Vagina (tissue), 2 donors: ENCODE results near the gene ETNK2. TPM values are rescaled to one million over a fixed set of nuclear protein-coding genes. Genes with fewer than 3 reads are reported as not detected.

Experiments
- DNase-seq, 2 donors: peaks; one replicate each; pipeline ENCODE4 v3.0.0-alpha.2; 2017; ENCODE audit errors: extremely low spot score in 2 of 2
- H3K27ac ChIP-seq: fragments of 200-600 bp; sonication (generic); one replicate; pipeline ENCODE4 v1.5.1; 2019
- H3K27me3 ChIP-seq: fragments of 200-600 bp; sonication (generic); one replicate; pipeline ENCODE4 v1.5.1; 2019
- H3K36me3 ChIP-seq, 2 donors: fragments of 200-600 bp; sonication (generic); one replicate each; pipeline ENCODE4 v1.5.1; 2017 to 2019
- H3K4me1 ChIP-seq: fragments of 200-600 bp; sonication (generic); one replicate; pipeline ENCODE4 v1.5.1; 2019
- H3K4me3 ChIP-seq, 2 donors: fragments of 200-600 bp; sonication (generic); 1 replicate in 1 of 2; 2 replicates in 1 of 2; pipeline ENCODE4 v1.5.1; 2016 to 2019
- H3K9me3 ChIP-seq: fragments of 200-600 bp; sonication (generic); one replicate; pipeline ENCODE4 v1.5.1; 2019
- CTCF ChIP-seq, 3 experiments: fragments of 450-650 bp in 2 of 3; fragments of 200-600 bp in 1 of 3; sonication (generic) in 1 of 3; IDR thresholded peaks; one replicate each; pipeline ENCODE4 v1.5.1; 2017 to 2019; ENCODE audit warnings: antibody characterized with exemption in 3 of 3, mild to moderate bottlenecking in 2 of 3, moderate library complexity in 2 of 3
- POLR2A ChIP-seq, 2 donors: fragments of 450-650 bp; IDR thresholded peaks; one replicate each; pipeline ENCODE4 v1.6.1; 2017; ENCODE audit warnings: antibody characterized with exemption in 2 of 2, mild to moderate bottlenecking in 2 of 2, moderate library complexity in 2 of 2
- POLR2AphosphoS5 ChIP-seq, 2 donors: sonication (generic); formaldehyde crosslinking; IDR thresholded peaks; one replicate each; pipeline ENCODE4 v1.9.0; 2017; ENCODE audit warnings: antibody characterized with exemption in 2 of 2, mild to moderate bottlenecking in 2 of 2, low read depth in 1 of 2; ENCODE audit not compliant: insufficient read depth in 1 of 2
- intact Hi-C: fragments of 100-400 bp; cut with DNase I; formaldehyde crosslinking; loops from one replicate; pipeline ENCODE4 v1.15.1; 2023
- total RNA-seq: library from RNA; depleted of rRNA; stranded (reverse); fragments of >200 nt; gene quantifications from one replicate; pipeline ENCODE4 v1.2.3, GENCODE V29; 2016

ETNK2 gene
- total RNA-seq, 1 donor from 2014 or later: 30.9 TPM

GRCh38 chr1:204162494-204163074 is 10.7 kb upstream of the ETNK2 start:
- Histone ChIP-seq H3K4me1 (no peaks in the 10 kb centered on the region), H3K4me3 (no peak overlapping the region), H3K27me3 (no peaks in the 10 kb centered on the region), H3K27ac (no peak overlapping the region), H3K9me3 (no peaks in the 10 kb centered on the region), H3K36me3 (no peaks in the 10 kb centered on the region)
- TF ChIP-seq CTCF (IDR thresholded peaks at IDR 0.05): peak; percentile 94 to 99 (median 97)
- TF ChIP-seq POLR2AphosphoS5 (IDR thresholded peaks at IDR 0.05; ENCODE audit: insufficient read depth in 1 of 2, low read depth in 1 of 2): peak; percentile 43 to 70
- TF ChIP-seq POLR2A (IDR thresholded peaks at IDR 0.05): no peak
- intact Hi-C loops: loop anchor here (5.0 to 10.0 kb wide), 3 partner anchors 50 to 332 kb away; partner anchors contain the start of genes GOLT1A and PIK3C2B
- no peak for DNase-seq

- Histone ChIP-seq H3K4me3 (no peak overlapping the region), H3K27ac (no peak overlapping the region), H3K27me3 (no peaks in the 10 kb centered on the region), H3K4me1 (no peaks in the 10 kb centered on the region), H3K36me3 (no peaks in the 10 kb centered on the region), H3K9me3 (no peaks in the 10 kb centered on the region)
- no peak for DNase-seq
- intact Hi-C loops: loop anchor here (5.0 to 10.0 kb wide), 3 partner anchors 50 to 333 kb away; partner anchors contain the start of genes GOLT1A and PIK3C2B
- TF ChIP-seq CTCF (IDR thresholded peaks at IDR 0.05): no peak
- no peak for TF ChIP-seq POLR2A (IDR thresholded peaks at IDR 0.05)
- TF ChIP-seq POLR2AphosphoS5 (IDR thresholded peaks at IDR 0.05; ENCODE audit: insufficient read depth in 1 of 2, low read depth in 1 of 2): no peak
These were observed 10.0 kb upstream of the ETNK2 start for GRCh38 chr1:204161609-204162493.

GRCh38 chr1:204157962-204158361 is 6.1 kb upstream of the ETNK2 start:
- no peak overlapping the region for H3K4me3 ChIP-seq
- H3K9me3 ChIP-seq: no peaks in the 10 kb centered on the region
- no peak overlapping the region for H3K27ac ChIP-seq
- TF ChIP-seq POLR2A (IDR thresholded peaks at IDR 0.05) (no peak), CTCF (IDR thresholded peaks at IDR 0.05) (no peak), POLR2AphosphoS5 (IDR thresholded peaks at IDR 0.05; ENCODE audit: insufficient read depth in 1 of 2, low read depth in 1 of 2) (no peak)
- H3K4me1 ChIP-seq: peaks cover 8% of the 10 kb centered on the region
- no peak for DNase-seq
- no peaks in the 10 kb centered on the region for H3K36me3 ChIP-seq
- no peaks in the 10 kb centered on the region for H3K27me3 ChIP-seq
- intact Hi-C loops: no loop called here

GRCh38 chr1:204155881-204156280 is 4.0 kb upstream of the ETNK2 start:
- Histone ChIP-seq H3K36me3 (no peaks in the 10 kb centered on the region), H3K27me3 (no peaks in the 10 kb centered on the region), H3K9me3 (no peaks in the 10 kb centered on the region), H3K4me1 (peaks cover 20% of the 10 kb centered on the region), H3K27ac (no peak overlapping the region), H3K4me3 (no peak overlapping the region)
- DNase-seq: no peak
- TF ChIP-seq POLR2A (IDR thresholded peaks at IDR 0.05): no peak
- no peak for TF ChIP-seq CTCF (IDR thresholded peaks at IDR 0.05)
- TF ChIP-seq POLR2AphosphoS5 (IDR thresholded peaks at IDR 0.05; ENCODE audit: insufficient read depth in 1 of 2, low read depth in 1 of 2): no peak
- intact Hi-C loops: no loop called here
